NCI-H2171 treated with DMSO at 0.1 percent for 48 hours (cell line): ENCODE results near the gene SEMA3G.

Experiments used
- DNase-seq: peaks from one replicate; lab custom pipeline; 2025; lab: John Stamatoyannopoulos, UW

The SEMA3G gene

DNA sequence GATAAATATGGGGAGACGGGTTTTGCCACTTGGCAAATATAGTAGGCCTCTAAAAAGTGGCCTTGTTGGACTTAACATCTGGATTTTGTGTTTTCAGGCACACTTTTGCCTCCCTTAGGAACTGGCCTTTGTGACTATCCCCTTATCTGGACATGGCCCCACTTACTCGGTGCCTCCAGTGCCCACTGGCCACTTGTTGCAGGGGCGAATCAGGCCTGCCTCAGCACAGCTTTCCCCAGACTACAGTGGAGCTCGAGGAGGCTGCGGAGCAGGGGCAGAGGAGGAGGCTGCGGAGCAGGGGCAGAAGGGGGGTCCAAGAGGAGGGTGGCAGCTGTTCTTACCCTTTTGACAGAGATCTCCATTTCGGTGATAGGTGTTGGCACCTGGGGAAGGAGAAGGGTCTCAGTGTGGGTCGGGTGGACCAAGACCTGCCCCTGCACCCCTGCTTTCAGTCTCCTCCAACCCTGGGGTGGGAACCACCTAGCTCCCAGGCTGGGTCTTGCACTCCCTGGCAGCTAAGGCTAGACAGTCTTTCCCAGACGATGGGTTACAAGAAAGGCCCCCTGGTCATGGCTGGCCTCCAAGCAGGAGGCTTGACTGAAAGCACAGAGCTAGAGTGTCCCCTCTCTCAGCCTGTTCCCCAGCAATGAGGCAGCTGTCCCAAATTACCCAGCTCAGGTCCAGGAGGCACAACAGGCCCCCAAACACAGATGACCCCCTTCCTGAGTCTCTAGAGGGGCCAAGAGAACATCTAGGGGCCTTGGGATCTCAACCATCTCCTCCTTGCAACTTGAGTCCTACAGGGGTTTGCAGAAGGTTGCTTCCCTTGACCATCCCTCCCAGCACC is 6.1 kb downstream of the SEMA3G start:
- no peak for DNase-seq

DNA sequence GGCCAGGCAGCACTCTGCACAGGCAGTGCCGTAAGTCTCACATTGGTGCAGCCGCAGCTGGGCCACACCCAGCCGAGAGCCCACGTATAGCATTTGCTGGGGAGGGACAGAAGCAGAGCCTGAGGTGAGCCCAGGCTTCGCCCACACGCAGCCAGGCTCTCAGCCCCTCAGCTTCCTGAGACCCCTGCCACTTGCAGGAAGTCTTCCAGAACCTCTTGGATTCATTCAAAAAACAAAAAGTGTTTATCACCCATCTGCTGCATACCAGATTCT is 6.9 kb downstream of the SEMA3G start:
- DNase-seq, result no peak

DNA sequence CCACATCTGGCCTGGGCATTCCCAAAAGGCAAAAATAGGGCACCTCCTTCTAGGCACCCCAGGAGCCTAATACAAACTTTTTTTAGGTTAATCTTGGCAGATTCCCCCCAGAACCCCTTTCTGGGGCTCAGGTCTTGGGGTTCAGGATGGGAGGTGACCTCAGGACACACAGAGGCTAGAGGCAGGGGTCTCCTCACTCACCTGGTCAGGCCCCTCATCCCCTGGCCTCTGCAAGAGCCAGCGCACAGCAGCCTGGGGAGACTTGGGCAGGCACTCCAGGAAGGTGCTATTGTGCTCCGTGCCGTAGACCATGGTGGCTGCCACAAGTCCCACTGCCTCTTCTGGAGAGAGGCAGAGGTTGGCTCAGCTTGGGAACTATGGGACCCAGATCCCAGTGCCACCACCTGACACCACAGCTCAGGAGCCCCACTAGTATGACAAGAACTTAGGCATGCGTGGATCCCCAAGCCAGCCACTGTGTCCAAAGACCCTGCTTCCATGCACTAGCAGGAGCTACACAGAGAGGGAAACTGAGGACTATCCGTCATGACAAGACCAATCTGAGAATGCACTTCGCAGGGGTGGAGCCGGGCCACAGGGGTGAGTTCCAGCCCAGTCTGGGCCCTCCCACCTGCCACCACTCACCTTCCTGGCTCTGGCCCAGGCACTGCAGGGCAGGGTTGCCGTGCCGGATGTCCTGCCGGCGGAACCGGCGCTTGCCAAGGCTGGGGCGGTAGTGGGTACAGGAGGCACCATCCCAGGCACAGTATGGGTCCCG is 7.4 kb downstream of the SEMA3G start:
- DNase-seq, result no peak

DNA sequence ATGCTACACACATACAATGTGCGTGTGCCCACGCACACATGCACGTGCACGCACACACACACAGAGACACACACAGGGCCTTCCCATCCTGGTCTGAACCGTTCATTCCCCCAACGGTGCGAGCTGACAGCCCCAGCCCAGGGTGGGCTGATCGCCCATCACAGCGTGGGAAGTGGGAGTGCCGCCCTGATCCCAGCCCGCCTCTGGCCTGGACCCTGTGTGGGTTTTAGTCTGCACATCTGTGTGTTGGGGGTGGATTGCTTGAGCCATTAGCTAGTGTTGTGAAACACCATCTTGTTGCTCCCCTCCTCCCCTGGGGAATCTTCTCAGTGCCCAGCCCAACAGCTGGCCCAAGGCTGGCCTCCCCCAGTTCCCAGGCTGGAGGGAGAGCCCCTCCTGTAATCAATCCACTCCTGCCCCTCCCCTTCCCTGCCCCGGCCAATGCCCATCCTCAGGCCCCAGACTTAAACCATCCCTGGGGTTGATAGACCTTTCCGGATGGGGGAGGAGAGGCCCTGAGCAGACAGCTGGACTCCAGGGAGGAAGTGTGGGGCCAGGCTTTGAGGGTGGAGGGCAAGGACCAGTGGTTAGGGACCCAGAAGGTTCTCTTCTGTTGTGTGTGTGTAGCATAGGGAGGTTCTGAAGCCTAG is 8.3 kb downstream of the SEMA3G start:
- DNase-seq, result no peak

DNA sequence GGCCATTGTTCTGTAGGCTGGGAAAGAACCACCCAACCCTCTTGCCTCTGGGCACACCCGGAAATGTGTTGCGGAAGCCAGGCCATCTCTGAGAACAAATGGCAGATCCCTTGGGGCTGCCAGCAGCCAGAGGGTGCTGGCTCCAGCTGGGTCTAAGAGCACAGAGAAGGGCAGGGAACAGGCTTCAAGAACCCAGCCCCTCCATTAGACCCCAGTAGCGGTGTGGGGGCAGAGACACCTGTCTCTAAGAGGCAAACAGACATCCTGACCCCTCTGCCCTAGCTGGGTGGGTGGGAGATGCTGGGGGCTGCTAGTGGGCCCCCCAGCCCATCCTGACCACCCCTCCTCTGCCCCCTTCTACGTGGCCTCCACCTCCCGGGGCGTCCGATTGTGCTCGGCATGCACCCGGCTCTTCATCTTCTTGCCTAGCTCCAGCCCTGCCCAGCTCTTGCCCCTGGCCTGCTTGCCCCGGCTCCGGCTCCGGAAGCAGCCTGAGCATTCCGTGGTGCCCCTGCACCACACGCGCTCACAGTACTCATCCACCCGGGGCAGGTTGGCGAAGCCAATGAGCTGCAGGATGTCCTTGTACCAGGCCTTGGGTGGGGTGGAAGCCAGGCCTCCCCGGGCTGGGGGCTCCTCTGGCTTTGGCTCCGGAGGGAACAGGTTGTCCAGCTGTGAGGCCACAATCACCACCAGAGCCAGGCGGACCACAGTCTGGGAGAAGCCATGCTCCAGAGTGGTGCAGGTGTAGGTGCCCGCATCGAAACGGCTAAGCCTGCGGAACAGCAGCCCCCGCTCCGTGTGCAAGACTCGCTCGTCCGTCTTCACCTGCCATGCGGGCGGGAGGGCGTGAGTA is 9.4 kb downstream of the SEMA3G start:
- no peak for DNase-seq

DNA sequence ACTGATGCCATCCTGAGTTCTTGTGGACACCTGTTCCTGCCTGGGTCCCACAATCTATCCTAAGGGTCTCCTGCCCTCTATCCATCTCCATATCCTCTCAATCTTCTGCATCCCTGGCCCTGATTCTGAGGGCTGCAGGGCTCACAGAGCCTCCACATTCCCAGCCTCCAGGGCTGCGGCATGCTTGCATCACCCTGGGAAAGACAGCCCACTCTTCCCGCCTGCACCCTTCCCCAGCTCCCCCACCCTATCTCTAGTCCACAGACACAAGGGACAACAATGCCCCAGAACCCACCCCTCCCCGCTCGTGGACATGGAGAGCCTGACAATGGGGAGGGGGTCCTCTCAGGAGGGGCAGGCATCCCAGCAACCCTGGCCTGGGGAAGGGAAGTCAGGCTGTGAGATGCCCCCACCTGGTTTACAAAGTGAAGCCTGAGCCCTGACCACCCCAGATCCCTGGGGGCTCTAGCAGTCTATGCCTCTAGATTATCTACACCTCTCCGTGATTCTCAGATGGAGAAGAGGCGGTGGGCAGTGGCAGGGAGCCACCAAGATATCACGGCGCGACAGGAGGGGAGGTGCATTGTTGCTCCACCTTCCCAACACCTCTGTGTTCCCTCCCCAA is 10.3 kb downstream of the SEMA3G start:
- DNase-seq, result no peak

DNA sequence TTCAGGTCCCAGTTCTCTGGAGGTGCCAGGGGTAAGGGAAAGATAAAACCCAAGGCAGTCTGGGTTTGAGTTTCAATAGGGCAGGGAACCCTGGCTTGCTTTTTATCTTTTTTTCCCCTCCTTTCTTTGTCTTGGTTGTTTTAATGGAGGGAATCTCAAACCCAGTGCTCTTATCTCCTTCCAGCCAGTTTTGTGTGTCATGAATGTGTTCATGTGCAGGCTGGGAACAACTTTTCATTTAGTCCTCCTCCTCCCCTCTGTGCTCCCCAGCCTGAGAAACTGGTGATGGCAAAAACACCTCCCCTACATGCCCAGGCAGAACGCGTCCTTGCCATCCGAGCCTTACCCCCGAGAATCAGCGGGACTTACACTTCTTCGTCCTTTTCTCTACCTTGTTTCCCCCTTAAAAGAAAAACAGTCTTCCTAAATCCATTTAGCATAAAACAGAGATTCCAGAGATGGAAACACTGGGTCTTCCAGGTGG is 10.9 kb downstream of the SEMA3G start:
- no peak for DNase-seq

DNA sequence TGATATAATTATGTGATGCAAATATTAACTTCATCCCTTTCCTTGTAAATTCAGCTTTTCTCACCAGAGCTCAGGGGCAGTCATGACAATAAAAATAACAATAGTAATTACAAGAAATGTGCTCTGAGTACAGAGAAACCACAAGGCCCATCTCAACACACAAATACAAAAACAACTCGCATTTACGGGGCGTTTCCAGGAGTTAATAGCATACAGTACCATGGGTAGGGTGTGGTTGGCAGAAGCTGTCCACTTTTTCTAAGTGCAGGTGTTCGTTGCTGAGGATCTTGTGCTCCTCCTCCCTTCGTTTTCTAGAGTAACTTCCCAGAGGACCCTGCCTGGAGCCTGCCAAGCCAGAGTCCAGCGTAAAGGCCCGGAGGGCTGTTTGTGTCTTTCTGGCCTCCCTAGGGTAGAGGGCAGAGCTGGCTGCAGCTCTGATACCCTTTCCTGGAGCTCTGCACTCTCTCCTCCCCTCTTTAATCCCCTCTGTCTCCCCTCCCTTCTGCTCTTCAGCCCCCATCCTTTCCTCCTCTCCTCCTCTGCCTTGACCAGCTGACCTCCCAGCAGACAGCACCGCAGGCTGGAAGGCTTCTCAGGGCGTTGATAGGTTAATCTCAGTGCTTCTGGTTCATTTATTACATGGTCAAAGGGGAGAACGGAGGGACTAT is 11.4 kb downstream of the SEMA3G start:
- DNase-seq, result no peak

DNA sequence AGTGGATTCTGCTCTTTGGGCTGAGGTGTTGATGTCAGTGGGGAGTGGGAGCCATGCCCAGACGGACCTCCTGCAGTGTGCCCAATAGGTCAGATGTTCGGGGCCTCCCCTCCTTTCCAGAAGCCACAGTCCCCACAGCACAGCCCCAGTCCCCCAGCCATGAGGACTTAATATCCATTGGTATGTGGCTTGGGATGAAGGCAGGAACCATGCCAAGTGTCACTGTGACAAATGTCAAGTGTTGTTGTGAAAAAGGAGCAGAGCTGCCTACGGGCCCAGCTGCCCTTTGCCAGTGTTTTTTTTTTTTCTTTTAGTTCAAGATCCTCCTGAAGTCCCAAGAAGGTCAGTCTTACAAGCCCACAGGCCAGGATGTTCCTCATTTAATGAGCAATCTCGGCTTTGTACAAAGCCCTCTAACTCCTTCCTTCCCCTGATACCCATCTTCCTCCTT is 12.2 kb downstream of the SEMA3G start:
- DNase-seq, result no peak

DNA sequence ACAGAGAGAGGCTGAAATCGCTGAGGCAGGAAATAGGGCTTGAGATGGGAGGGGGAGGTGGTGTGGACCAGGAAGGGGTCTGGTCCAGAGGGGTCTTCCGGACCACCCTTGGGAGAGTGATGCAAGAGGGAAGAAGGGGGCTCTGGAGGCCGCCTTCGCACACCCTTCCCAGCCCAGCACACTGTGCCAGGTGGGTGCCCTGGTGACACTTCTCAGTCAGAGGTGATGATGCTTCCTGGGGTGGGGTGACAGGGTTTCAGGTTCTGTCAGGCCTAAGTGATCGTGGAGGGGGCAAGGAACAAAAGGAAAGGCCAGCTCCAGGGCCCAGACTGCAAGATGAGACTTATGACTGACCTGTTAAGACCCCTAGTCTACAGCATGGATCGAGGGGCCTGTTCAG is 12.7 kb downstream of the SEMA3G start:
- no peak for DNase-seq

DNA sequence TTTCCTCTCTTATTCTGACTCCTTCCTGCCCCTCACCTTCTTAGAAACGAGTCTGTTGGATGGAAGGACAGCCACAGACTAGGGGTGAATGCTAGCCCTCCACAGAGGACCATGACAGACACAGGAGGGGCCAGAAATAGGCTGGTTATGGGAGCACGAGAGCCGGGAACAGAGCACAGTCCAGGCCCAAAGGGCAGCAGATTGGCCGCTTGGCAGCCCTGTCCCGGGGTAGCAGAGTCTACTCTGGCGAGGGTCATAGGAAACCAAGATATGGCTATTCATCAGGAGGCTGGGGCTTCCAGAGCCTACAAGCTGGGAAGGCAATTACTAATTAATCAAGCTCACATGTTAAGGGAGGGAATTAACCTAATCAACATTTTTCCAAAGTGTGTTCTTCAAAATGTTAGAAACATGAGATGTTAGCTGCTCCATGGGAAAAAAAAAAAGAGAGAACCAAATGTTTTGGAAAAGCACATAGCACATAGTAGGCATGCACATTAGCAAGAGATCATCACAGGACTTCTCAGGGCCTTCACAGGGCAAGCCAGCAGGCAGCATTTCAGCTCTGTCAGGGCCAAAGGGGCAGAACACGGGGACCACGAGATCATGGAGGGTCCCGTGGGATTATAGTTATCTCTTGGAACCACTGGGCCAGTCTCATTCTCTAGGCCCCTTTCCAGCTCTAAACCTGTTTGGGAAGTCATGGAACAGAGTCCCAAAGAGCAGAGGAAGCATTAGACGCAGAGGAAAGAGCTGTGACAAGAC is 13.3 kb downstream of the SEMA3G start:
- DNase-seq, result no peak

DNA sequence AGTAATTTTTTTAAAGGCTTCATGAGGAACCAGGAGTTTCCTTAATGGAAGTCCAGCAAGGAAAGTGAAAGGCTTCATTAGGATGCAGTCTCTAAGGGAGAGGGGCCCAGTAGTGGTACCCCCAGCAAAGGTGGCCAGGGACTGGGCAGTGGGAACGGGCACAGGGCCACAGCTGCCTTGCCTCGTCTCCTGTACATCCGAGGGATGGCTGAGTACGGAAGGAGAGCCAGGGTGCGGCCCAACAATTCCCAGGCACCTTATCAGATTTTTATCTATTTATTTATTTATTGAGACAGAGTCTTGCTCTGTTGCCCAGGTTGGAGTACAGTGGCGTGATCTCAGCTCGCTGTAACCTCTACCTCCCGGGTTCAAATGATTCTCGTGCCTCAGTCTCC is 14.5 kb downstream of the SEMA3G start:
- no peak for DNase-seq

DNA sequence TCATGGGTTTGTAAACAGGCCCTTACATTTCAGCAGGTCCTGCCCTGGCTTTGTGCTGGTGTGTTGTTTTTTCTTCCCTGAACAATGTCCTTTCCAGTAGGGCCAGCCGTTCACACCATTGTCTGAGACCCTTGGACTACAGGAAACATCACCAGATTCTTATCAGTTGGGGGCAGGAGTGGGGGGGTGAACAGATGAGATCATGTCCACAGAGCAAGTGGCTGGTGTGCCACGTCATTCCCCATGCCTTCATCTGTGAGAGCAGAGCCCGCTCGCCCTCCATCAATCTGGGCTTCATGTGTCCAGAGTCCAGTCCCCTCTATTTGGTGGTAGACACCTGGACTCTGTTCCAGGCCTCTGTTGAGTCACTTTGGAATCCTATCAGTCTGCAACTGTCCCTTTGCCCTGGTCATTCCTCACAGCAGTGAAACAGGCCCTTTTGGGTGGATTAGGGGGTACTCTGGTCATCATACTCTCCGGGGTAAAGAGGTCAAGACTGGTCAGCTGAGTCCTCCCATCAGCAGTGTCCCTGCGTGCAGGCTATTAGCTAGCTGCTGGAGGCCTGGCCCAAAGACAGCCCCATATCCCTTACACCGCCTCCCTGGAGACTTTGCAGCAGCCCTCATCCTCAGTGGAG is 15.0 kb downstream of the SEMA3G start:
- no peak for DNase-seq

DNA sequence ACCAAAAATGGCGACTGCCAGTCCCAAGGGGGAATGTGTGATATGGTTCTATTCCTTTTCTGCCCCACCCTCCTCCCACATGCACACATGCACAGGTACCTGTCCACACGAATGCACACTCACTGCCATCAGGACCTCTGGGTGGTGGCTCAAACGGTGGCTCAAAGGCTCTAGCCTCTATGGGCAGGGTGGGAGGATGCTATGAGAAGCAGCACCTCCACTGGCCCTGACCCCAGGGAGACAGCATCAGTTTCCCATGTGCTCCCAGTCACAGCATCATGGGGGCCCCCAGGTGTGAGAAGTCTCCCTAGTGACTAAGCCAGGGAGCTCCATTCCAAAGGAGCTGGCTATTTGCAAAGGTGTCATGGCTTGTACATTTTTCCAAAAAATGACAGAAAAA is 15.9 kb downstream of the SEMA3G start:
- DNase-seq, result no peak

DNA sequence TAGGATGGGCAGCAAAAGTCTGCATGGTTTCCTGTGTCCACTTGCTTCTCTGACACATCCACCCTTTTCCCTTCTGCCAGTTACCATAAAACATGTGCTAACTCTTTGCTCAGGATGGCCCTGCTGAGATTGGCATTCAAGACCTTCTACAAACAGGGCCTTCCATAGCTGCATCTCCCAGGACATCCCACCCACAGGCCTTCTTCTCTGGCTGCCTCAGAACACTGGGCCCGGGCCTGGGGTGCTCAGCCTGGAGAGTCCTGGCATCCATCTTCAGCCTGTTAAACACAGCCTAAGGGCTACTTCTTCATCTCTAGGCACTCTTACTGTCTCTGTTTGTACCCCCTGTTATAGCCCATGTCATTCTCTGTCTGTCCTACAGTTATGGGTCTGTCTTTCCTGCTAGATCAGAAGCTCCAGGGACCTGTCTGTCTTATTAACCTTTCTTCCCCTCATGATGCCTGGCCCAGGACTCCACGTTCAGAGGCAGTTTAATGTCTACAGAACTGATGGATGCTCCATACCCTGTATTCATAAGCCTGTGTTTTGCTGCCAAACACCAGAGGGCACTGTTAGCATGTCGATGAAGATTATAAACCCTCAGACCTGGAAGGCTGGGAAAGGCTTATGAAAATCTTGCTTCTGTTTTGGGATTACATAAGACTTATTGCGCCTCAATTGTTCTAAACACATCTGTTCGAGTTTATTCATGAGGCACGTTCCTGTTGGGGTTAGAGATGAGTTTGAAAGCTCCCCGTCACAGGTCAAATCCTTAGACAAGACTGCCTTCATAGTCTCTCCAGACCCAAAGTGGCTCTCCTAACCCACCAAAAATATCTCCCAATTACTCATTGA is 16.5 kb downstream of the SEMA3G start:
- peak; percentile 71 for DNase-seq

DNA sequence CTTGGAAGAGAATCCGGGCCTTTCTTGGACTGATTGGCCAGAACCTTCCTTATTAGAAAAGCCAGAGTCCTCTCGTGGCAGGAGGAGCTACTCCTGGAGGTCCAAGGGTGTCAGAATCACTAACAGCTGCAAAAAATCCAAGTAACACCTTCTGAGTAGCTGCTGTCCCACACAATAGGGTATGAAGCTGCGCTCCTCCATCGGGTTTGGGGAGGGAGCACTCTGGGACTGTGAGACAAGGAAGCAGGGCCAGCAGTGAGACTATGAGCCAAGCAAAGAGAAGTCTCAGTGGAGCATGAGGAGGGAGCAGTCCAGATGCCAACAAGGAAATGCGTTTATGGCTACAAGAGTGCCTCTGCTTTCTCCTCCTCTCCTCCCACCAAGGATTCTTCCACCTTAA is 21.7 kb downstream of the SEMA3G start:
- DNase-seq, result no peak

DNA sequence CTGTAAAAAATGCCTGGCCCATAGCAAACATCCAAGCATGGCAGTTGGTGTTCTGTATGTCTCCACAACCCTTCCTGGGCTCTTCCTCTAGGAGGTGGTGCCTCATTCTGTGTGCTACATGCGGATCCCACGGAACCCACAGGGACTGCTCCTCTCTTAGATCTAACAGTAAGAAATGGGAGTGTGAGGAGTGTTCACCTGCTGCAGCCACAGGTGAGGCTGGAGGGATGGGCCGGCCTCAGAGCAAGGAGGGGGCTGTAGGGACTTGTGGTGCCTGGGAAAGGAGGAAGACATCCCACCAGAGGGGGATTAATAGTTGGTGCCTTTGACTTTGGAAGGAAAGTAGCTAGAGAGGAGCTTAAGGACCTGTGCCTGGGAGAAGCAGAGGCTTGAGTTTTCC is 22.2 kb downstream of the SEMA3G start:
- DNase-seq, result no peak

DNA sequence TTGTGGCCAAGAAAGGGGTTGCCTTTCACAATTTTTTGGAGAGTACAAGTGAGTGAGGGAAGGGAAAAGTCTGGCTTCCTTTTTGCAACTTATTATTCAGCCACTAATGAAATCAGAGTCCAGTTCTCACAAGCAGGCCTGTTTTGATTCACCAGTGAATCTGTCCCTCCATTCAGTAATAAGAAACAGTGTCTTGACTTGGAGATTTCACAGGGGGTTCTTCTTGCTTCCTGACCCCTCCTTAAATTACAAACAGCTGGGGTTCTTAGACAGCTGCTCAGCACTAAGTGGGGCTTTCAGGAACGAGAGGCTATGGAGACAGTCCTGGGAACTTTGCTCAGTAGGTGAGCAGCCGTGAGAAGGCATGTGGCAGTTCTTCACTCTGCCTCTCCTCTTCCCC is 24.5 kb downstream of the SEMA3G start:
- no peak for DNase-seq

DNA sequence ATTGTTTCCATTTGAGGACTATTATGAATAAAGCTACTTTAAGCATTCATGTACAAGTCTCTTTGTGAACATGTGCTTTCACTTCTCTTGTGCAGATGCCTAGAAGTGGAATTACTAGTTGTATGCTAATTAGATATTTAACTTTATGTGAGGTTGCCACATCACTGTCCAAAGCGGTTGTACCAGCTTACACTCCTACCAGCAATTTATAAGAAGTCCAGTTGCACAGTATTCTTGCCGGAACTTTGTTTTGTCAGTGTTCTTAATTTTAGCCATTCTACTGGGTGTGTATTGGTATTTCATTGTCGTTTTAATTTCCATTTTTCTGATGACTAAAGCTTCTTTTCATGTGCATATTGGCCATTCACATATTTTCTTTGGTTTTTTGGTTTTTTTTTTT is 29.1 kb downstream of the SEMA3G start:
- no peak for DNase-seq
